Measurements from ENCODE around the gene ADRA2C.

ADRA2C gene

DNA sequence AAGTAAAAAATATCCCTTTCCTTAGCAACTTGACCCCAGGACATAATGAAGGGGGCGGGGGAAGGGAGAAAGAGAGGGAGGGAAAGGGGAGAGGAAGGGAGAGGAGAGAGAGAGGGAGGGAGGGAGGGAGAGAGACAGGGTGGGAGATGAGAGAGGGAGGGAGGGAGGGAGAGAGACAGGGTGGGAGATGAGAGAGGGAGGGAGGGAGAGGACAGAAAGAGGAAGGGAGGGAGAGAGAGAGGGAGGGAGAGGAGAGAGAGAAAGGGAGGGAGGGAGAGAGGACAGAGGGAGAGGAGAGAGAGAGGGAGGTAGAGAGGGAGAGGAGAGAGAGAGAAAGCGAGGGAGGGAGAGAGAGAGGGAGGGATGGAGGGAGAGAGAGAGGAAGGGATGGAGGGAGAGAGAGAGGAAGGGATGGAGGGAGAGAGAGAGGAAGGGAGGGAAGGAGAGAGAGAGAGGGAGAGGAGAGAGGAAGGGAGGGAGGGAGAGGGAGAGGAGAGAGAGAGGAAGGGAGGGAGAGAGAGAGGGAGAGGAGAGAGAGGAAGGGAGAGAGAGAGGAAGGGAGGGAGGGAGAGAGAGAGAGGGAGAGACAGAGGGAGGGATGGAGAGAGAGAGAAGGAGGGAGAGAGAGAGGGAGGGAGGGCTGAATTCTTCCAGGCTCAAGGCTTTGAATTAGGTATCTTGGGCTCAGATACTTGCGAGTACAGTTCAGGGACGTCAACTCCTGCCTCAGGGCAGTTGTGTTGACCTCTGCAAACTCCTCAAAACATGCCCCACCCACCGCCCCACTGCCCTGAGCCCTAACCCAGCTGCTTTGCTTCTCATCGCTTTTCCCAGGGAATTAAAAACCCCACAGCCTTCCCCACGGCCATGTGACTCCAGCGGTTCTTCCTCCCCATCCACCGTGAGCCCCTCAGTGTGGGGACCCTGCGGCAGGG lies 40.0 kb upstream of the ADRA2C start:
- H3K4me3 ChIP-seq (replicated peaks; ENCODE audit: low read depth, low read length), result no peak overlapping the region
- DNase-seq (ENCODE audit: extremely low read depth, low read depth), result no peak
- TF ChIP-seq CTCF (IDR thresholded peaks at IDR 0.05; ENCODE audit: low read depth, low read length, missing control alignments), result no peak

DNA sequence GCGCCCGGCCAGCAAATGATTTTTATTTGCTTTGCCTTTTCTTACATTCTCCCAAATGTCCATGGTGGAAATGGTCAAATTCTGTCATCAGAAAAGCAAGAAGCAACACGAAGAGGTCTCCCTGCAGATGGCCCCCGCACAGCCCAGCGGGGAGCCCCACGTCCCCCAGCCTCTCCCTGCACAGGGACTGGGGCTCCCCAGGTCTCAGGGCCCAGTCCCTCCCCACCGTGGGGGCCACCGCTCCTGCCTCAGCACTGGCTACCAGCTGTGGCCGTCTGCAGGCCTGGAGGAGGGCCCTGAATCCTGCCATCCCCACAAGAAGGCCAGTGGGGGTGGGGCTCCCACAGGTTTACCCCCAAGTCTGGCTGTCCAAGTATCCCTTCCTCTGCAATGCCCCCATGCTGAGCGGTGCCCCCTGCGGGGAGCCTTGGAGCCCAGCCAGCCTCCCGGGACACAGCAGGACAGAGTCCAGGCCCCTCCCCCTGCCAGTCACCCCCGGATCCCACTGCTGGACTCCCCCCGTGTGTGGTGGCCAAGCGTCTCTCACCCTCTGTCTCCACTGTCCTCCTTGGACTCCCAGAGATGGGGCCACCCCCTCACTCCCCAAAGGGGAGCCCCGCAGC lies 38.2 kb upstream of the ADRA2C start:
- DNase-seq (ENCODE audit: extremely low read depth, low read depth), result no peak
- no peak for TF ChIP-seq CTCF (IDR thresholded peaks at IDR 0.05; ENCODE audit: low read depth, low read length, missing control alignments)
- H3K4me3 ChIP-seq (replicated peaks; ENCODE audit: low read depth, low read length), result no peak overlapping the region

DNA sequence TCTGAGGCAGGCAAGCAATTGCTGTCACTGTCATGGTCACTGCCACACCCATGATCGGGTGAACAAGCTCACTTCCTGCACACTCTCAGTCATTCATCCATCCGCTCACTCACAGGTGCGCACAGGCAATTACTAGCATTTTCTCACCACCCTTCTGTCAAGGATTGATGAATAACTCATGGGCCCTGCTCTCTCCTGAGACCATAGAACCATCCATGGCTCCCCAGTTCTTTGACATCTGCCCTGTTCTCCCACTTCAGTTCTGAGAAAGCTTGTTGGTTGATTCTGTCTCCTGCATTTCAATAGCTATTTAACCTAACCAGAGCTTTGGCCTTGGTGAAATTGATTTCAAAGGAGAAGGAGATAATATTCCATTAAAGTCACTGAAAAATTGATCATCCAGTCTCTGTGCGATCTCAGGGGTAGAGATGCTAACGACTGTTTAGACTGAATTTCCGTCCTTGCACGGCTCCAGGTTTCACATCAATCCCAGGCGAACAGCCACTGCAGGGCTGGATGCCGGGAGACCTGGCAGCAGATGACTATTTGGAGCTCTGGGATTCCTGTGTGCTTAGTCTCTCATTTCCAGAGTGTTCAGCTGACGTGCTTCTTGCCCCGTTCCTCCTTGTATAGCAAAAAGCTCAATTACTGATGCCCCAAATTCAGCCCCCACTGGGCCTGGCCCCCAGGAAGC lies 36.9 kb upstream of the ADRA2C start:
- TF ChIP-seq CTCF (IDR thresholded peaks at IDR 0.05; ENCODE audit: low read depth, low read length, missing control alignments), result no peak
- no peak for DNase-seq (ENCODE audit: extremely low read depth, low read depth)
- no peak overlapping the region for H3K4me3 ChIP-seq (replicated peaks; ENCODE audit: low read depth, low read length)

GRCh38 chr4:3729882-3730226 lies 36.3 kb upstream of the ADRA2C start:
- H3K4me3 ChIP-seq (replicated peaks; ENCODE audit: low read depth, low read length), result no peak overlapping the region
- no peak for DNase-seq (ENCODE audit: extremely low read depth, low read depth)
- no peak for TF ChIP-seq CTCF (IDR thresholded peaks at IDR 0.05; ENCODE audit: low read depth, low read length, missing control alignments)

DNA sequence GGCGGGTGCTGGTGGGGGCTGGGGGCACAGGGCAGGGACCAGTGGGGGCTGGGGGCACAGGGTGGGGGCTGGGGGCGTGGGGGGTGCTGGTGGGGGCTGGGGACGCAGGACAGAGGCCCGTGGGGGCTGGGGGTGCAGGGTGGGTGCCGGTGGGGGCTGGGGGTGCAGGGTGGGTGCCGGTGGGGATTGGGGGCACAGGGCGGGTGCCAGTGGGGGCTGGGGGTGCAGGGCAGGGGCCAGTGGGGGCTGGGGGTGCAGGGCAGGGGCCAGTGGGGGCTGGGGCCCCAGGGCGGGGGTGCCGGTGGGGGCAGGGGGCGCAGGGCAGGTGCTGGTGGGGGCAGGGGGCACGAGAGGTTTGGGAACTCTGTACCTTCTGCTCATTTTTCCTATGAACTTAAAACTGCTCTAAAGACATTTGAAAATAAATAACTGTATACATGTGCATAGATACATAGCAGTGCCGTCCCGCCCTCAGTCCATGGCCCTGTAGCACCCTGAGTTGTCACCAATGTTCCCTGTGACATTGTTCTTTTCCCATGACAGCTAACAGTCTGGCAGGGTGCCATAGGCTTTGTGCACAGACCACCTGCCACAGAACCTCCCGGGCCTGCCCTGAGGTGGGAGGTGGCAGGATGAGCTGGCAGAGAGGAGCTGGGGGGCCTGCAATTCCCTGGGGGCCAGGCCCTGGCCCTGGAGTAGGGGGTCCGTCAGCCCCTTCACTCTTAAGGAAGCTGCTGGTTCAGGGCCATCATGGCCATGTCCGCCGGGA lies 35.6 kb upstream of the ADRA2C start:
- DNase-seq (ENCODE audit: extremely low read depth, low read depth), result no peak
- no peak for TF ChIP-seq CTCF (IDR thresholded peaks at IDR 0.05; ENCODE audit: low read depth, low read length, missing control alignments)
- no peak overlapping the region for H3K4me3 ChIP-seq (replicated peaks; ENCODE audit: low read depth, low read length)
